Measurements from ENCODE around the gene LSM11.

- TF ChIP-seq POLR2AphosphoS5 (IDR thresholded peaks at IDR 0.05; ENCODE audit: borderline replicate concordance, low read depth, low read length) (no peak), EZH2 (IDR thresholded peaks at IDR 0.05) (no peak), FOXP2 (optimal IDR thresholded peaks at IDR 0.05; ENCODE audit: control extremely low read depth, extremely low read length, insufficient read depth) (no peak)
Observed at GRCh38 chr5:157735991-157736390, 7.5 kb upstream of the LSM11 start.
